H1 (cell line): ENCODE data around the gene NOS1AP. TPM values are rescaled to one million over a fixed set of nuclear protein-coding genes. Genes with fewer than 3 reads are reported as not detected.

ENCODE experiments used
- CTCF ChIA-PET: fragments of 300-600 bp; sonication (Branson Sonifier 250); formaldehyde crosslinking; loops from one replicate; lab custom pipeline; 2021; ENCODE audit not compliant: partially characterized antibody; lab: Charles Lee
- POLR2A ChIA-PET: fragments of 300-600 bp; sonication (Branson Sonifier 250); formaldehyde crosslinking; loops from one replicate; lab custom pipeline; 2021; ENCODE audit warnings: inconsistent platforms; ENCODE audit not compliant: partially characterized antibody; lab: Charles Lee
- DNase-seq, 2 experiments: peaks; one replicate each; pipeline versions ENCODE4 v3.0.0 to v3.0.0-alpha.2; 2010 to 2022; ENCODE audit warnings: low spot score in 2 of 2, low read depth in 1 of 2, mixed read lengths in 1 of 2
- FAIRE-seq: peaks from 2 replicates; lab custom pipeline; 2011; peaks lifted over from hg19 to GRCh38; lab: Jason Lieb, UNC
- H2AFZ ChIP-seq: 2 replicates; pipeline ENCODE4 v1.8.1; 2012; ENCODE audit warnings: low read length, inconsistent platforms
- H2AK5ac ChIP-seq: 2 replicates; pipeline ENCODE4 v1.6.1; 2013; ENCODE audit warnings: low read depth, low read length
- H2BK120ac ChIP-seq: replicated peaks from 2 replicates; pipeline ENCODE3; 2013; ENCODE audit warnings: low read depth, low read length, inconsistent platforms
- H2BK12ac ChIP-seq: 2 replicates; pipeline ENCODE4 v1.6.1; 2013; ENCODE audit warnings: low read depth, low read length
- H2BK15ac ChIP-seq: 2 replicates; pipeline ENCODE4 v1.6.1; 2013; ENCODE audit warnings: low read length
- H2BK20ac ChIP-seq: 2 replicates; pipeline ENCODE4 v1.6.1; 2013; ENCODE audit warnings: low read length
- H2BK5ac ChIP-seq: 2 replicates; pipeline ENCODE4 v1.6.1; 2013; ENCODE audit warnings: low read depth, low read length
- H3K14ac ChIP-seq: 2 replicates; pipeline ENCODE4 v1.6.1; 2013; ENCODE audit warnings: inconsistent platforms; ENCODE audit not compliant: insufficient read length
- H3K18ac ChIP-seq: 2 replicates; pipeline ENCODE4 v1.6.1; 2013; ENCODE audit warnings: low read length; ENCODE audit errors: extremely low read depth
- H3K23ac ChIP-seq: 2 replicates; pipeline ENCODE4 v1.6.1; 2013; ENCODE audit warnings: inconsistent platforms; ENCODE audit not compliant: insufficient read length
- H3K23me2 ChIP-seq: 2 replicates; pipeline ENCODE4 v1.6.1; 2013; ENCODE audit warnings: low read depth, low read length
- H3K27ac ChIP-seq: 2 replicates; pipeline ENCODE4 v1.6.1; 2011; ENCODE audit warnings: low read depth, low read length, inconsistent platforms
- H3K27me3 ChIP-seq, 4 experiments: replicated peaks in 1 of 4; 1 replicate in 1 of 4; 2 replicates in 3 of 4; pipeline versions ENCODE4 v1.6.1 to v1.8.1; 2011 to 2013; ENCODE audit warnings: low read length in 3 of 4, mild to moderate bottlenecking in 3 of 4, inconsistent platforms in 2 of 4, mixed read lengths in 2 of 4, moderate library complexity in 1 of 4; ENCODE audit not compliant: control insufficient read depth in 3 of 4, insufficient read depth in 3 of 4; ENCODE audit errors: extremely low read depth in 1 of 4
- H3K36me3 ChIP-seq, 4 experiments: 2 replicates each; pipeline versions ENCODE4 v1.6.1 to v1.8.1; 2011 to 2013; ENCODE audit warnings: mild to moderate bottlenecking in 4 of 4, low read length in 3 of 4, moderate library complexity in 2 of 4, control low read depth in 1 of 4, inconsistent platforms in 1 of 4; ENCODE audit not compliant: insufficient read depth in 4 of 4, control insufficient read depth in 2 of 4
- H3K4ac ChIP-seq: replicated peaks from 2 replicates; pipeline ENCODE3; 2013; ENCODE audit warnings: low read length, low read depth, mixed read lengths, inconsistent platforms; ENCODE audit not compliant: insufficient read length
- H3K4me1 ChIP-seq, 4 experiments: replicated peaks in 1 of 4; 1 replicate in 1 of 4; 2 replicates in 3 of 4; pipeline versions ENCODE4 v1.6.1 to v1.8.1; 2011 to 2013; ENCODE audit warnings: low read length in 3 of 4, inconsistent platforms in 2 of 4, mixed read lengths in 1 of 4; ENCODE audit not compliant: insufficient read depth in 4 of 4, control insufficient read depth in 3 of 4
- H3K4me2 ChIP-seq, 2 experiments: 2 replicates each; pipeline versions ENCODE4 v1.6.1 to v1.8.1; 2011 to 2013; ENCODE audit warnings: low read depth in 2 of 2, low read length in 2 of 2, control low read depth in 1 of 2, inconsistent platforms in 1 of 2, mild to moderate bottlenecking in 1 of 2; ENCODE audit not compliant: insufficient read depth in 1 of 2
- H3K4me3 ChIP-seq, 4 experiments: fragments of 200-600, 300-600 bp in 1 of 4; sonication (generic), shearing (Covaris generic), sonication (Bioruptor Twin) in 1 of 4; 2 replicates each; pipeline versions ENCODE4 v1.5.1 to v1.8.1; 2011 to 2016; ENCODE audit warnings: low read length in 4 of 4, low read depth in 3 of 4, control low read depth in 2 of 4, inconsistent platforms in 2 of 4, mild to moderate bottlenecking in 2 of 4, mixed read lengths in 1 of 4, moderate library complexity in 1 of 4; ENCODE audit not compliant: insufficient read depth in 2 of 4; ENCODE audit errors: extremely low read depth in 1 of 4
- H3K56ac ChIP-seq: replicated peaks from 2 replicates; pipeline ENCODE3; 2013; ENCODE audit warnings: low read depth, mild to moderate bottlenecking, mixed read lengths, low read length, inconsistent platforms; ENCODE audit not compliant: insufficient read length
- H3K79me1 ChIP-seq: 2 replicates; pipeline ENCODE4 v1.6.1; 2013; ENCODE audit warnings: low read depth, low read length, control low read depth
- H3K79me2 ChIP-seq, 2 experiments: 2 replicates each; pipeline versions ENCODE4 v1.6.1 to v1.8.1; 2012 to 2013; ENCODE audit warnings: low read length in 2 of 2, mild to moderate bottlenecking in 2 of 2, inconsistent platforms in 1 of 2; ENCODE audit not compliant: insufficient read depth in 2 of 2, control insufficient read depth in 1 of 2
- H3K9ac ChIP-seq, 4 experiments: replicated peaks in 1 of 4; 1 replicate in 1 of 4; 2 replicates in 3 of 4; pipeline versions ENCODE4 v1.6.1 to v1.8.1; 2011 to 2013; ENCODE audit warnings: low read depth in 3 of 4, low read length in 3 of 4, control low read depth in 2 of 4, mild to moderate bottlenecking in 2 of 4, moderate library complexity in 2 of 4, inconsistent platforms in 1 of 4; ENCODE audit errors: extremely low read depth in 1 of 4
- H3K9me3 ChIP-seq, 2 experiments: 2 replicates each; pipeline versions ENCODE4 v1.6.1 to v1.8.1; 2012 to 2013; ENCODE audit warnings: mild to moderate bottlenecking in 2 of 2, moderate library complexity in 2 of 2, control low read depth in 1 of 2, inconsistent platforms in 1 of 2, low read depth in 1 of 2, low read length in 1 of 2, mixed read lengths in 1 of 2; ENCODE audit not compliant: insufficient read depth in 2 of 2
- H4K20me1 ChIP-seq, 2 experiments: replicated peaks in 1 of 2; 2 replicates each; pipeline versions ENCODE3 to v1.8.1; 2011 to 2013; ENCODE audit warnings: inconsistent platforms in 2 of 2, low read length in 2 of 2, mild to moderate bottlenecking in 1 of 2; ENCODE audit not compliant: insufficient read depth in 2 of 2, control insufficient read depth in 1 of 2
- H4K5ac ChIP-seq: 2 replicates; pipeline ENCODE4 v1.6.1; 2013; ENCODE audit warnings: low read length, low read depth, mixed read lengths, inconsistent platforms; ENCODE audit not compliant: insufficient read length
- H4K8ac ChIP-seq: 2 replicates; pipeline ENCODE4 v1.8.0; 2013; ENCODE audit warnings: mild to moderate bottlenecking, moderate library complexity, low read length, inconsistent platforms; ENCODE audit not compliant: insufficient read depth; ENCODE audit errors: extremely low read depth
- H4K91ac ChIP-seq: replicated peaks from 2 replicates; pipeline ENCODE3; 2013; ENCODE audit warnings: low read length, mixed read lengths, inconsistent platforms; ENCODE audit not compliant: insufficient read length
- CEBPB ChIP-seq: IDR thresholded peaks from 2 replicates; pipeline ENCODE4 v1.6.1; 2012; ENCODE audit warnings: low read depth, low read length
- CTBP2 ChIP-seq: IDR thresholded peaks from 2 replicates; pipeline ENCODE4 v1.7.0; 2011; ENCODE audit warnings: borderline replicate concordance, mild to moderate bottlenecking, moderate library complexity, mixed read lengths, low read length; ENCODE audit not compliant: insufficient read depth, insufficient read length
- EGR1 ChIP-seq: IDR thresholded peaks from 2 replicates; pipeline ENCODE4 v1.6.1; 2011; ENCODE audit warnings: low read depth, low read length, borderline replicate concordance
- EZH2 ChIP-seq: fragments of 200-600 bp; sonication (generic); IDR thresholded peaks from 2 replicates; pipeline ENCODE4 v1.7.1; 2012; ENCODE audit warnings: low read depth, mild to moderate bottlenecking, moderate library complexity, low read length, inconsistent platforms; ENCODE audit not compliant: severe bottlenecking
- KDM4A ChIP-seq: IDR thresholded peaks from one replicate; pipeline ENCODE4 v1.7.1; 2012; ENCODE audit warnings: low read depth, mild to moderate bottlenecking, moderate library complexity, low read length, inconsistent platforms; ENCODE audit not compliant: severe bottlenecking
- MAFK ChIP-seq: IDR thresholded peaks from 2 replicates; pipeline ENCODE4 v1.6.1; 2012; ENCODE audit warnings: low read depth, mild to moderate bottlenecking, improper control_type of control experiment, low read length
- POLR2AphosphoS5 ChIP-seq: IDR thresholded peaks from 2 replicates; pipeline ENCODE4 v1.6.1; 2011; ENCODE audit warnings: low read depth, low read length
- RBBP5 ChIP-seq: IDR thresholded peaks from 2 replicates; pipeline ENCODE4 v1.7.1; 2012; ENCODE audit warnings: low read depth, mild to moderate bottlenecking, inconsistent platforms, low read length, moderate library complexity, borderline replicate concordance
- SP1 ChIP-seq: IDR thresholded peaks from 2 replicates; pipeline ENCODE4 v1.6.1; 2011; ENCODE audit warnings: low read depth, low read length
- WGBS, 2 experiments: shearing (Covaris generic) in 1 of 2; methylation state at CpG; one replicate each; pipeline versions ENCODE4 v1.1.6 to v1.1.7; 2013 to 2015; ENCODE audit warnings: low lambda C conversion rate in 2 of 2, mixed read lengths in 2 of 2, inconsistent platforms in 1 of 2, low coverage in 1 of 2, missing lambda C conversion rate in 1 of 2; ENCODE audit not compliant: insufficient replicate concordance in 2 of 2, insufficient coverage in 1 of 2, insufficient read length in 1 of 2; ENCODE audit errors: extremely low coverage in 1 of 2, missing lambda C conversion rate in 1 of 2; 5-methylcytosine and 5-hydroxymethylcytosine counted together
- polyA plus RNA-seq, 7 experiments: library from polyadenylated mRNA; depleted of rRNA in 3 of 7; stranded (reverse) in 5 of 7; unstranded in 2 of 7; fragments of >200 nt in 5 of 7; fragments of 200-250 nt in 2 of 7; gene quantifications; 1 replicate in 5 of 7; 2 replicates in 1 of 7; 4 replicates in 1 of 7; pipeline versions ENCODE4 v1.2.1 to v1.2.3, GENCODE V29; 2011 to 2013; ENCODE audit warnings: missing spikeins in 2 of 7, mixed read lengths in 2 of 7
- total RNA-seq: library from RNA; stranded (reverse); fragmentation: NEBNext Ultra II Directional; extraction: Animal tissue kit (Norgen Biotek cat#: 25700); gene quantifications from 2 replicates; pipeline ENCODE4 v1.2.1, GENCODE V29; 2021
- TF ChIP-seq, protein P1 (sequence below): IDR thresholded peaks from 2 replicates; pipeline ENCODE4 v1.6.1; 2011; ENCODE audit warnings: low read length, improper control_type of control experiment

The NOS1AP gene
- total and polyA plus RNA-seq, 2 of the 8 experiments (the other 6 are each of a cell fraction or from before 2014, with no cell fraction given) = 2.4 to 12.1 TPM

DNA sequence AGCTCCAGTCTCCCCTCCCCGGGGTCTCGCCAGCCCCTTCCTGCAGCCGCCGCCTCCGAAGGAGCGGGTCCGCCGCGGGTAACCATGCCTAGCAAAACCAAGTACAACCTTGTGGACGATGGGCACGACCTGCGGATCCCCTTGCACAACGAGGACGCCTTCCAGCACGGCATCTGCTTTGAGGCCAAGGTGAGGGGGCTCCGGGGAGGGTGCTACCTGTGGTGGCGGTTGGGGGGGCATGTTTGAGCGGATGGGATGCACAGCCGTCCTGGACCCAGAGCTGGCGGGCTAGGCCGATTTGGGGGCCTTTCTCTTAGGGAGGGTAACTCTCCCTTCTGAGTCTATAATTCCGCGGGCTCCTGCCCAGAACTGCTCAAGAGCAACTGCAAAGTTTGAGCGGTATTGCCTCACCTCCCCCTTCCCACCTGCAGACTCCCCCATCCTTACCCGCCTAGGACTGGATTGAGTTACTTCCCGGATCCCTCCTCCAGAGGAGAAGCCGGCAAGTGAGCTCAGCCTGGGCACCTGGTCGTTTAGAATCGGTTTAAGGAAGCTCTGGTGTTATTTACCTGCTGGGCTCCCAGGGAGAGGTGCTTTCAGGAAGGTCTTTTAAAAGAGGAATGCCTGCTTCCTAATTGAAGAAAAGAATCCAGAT, 730 bp downstream of the NOS1AP start:
- H4K20me1 ChIP-seq = peaks cover 0 to 2% of the 10 kb centered on the region in 2 experiments
- H3K4me1 ChIP-seq = peaks cover 6 to 33% (median 16%) of the 10 kb centered on the region in 4 experiments; a peak in 6 of 7 replicates
- ChIA-PET POLR2A (interaction anchor here (0.6 to 3.1 kb wide), 28 partner anchors 10 to 787 kb away, joined by 3 to 24 read pairs (median 4); no protein-coding TSS in a partner anchor), CTCF (interaction anchor here (0.6 to 2.2 kb wide), 6 partner anchors 16 to 287 kb away, joined by 3 to 9 read pairs (median 4); no protein-coding TSS in a partner anchor)
- no peaks in the 10 kb centered on the region for H3K27me3 ChIP-seq
- no peak overlapping the region; the same call in 1 of the 2 replicates for H2BK15ac ChIP-seq
- peaks cover 12% of the 10 kb centered on the region for H3K23me2 ChIP-seq
- peak overlapping the region; percentile 72 to 79 (median 76) for H3K4me3 ChIP-seq
- no peak overlapping the region for H2BK120ac ChIP-seq
- no peak overlapping the region for H3K56ac ChIP-seq
- H3K9me3 ChIP-seq = peaks cover 5% of the 10 kb centered on the region in 2 experiments; a peak in 1 of 4 replicates
- H3K79me2 ChIP-seq = peaks cover 0 to 44% of the 10 kb centered on the region in 2 experiments; a peak in 3 of 4 replicates
- peak overlapping the region; percentile 69 to 85 (median 76) for H3K9ac ChIP-seq
- no peak for FAIRE-seq
- H2BK20ac ChIP-seq = no peak overlapping the region
- 3% methylated on average over 28 of the region's 29 CpGs; no CpG with 5 or more reads in 1 of the 2 experiments for WGBS, 2 experiments
- no peak for DNase-seq
- peak overlapping the region; percentile 72 for H4K8ac ChIP-seq
- H2AK5ac ChIP-seq = peak overlapping the region; percentile 78; the same call in 1 of the 2 replicates
- H3K4me2 ChIP-seq = peak overlapping the region; percentile 97 to 98
- no peak overlapping the region for H3K14ac ChIP-seq
- peak overlapping the region; percentile 13 for H4K5ac ChIP-seq
- H4K91ac ChIP-seq = peak overlapping the region; percentile 35
- H2AFZ ChIP-seq = no peak overlapping the region
- peak overlapping the region; percentile 74; the same call in 1 of the 2 replicates for H3K18ac ChIP-seq
- no peak overlapping the region for H3K4ac ChIP-seq
- peaks cover 0 to 10% (median 0%) of the 10 kb centered on the region in 4 experiments; a peak in 2 of 8 replicates for H3K36me3 ChIP-seq
- no peak overlapping the region for H3K27ac ChIP-seq
- no peak overlapping the region for H3K23ac ChIP-seq
- peak overlapping the region; percentile 56 for H2BK12ac ChIP-seq
- H3K79me1 ChIP-seq = no peaks in the 10 kb centered on the region; the same call in 1 of the 2 replicates
- H2BK5ac ChIP-seq = peak overlapping the region; percentile 18; the same call in 1 of the 2 replicates
- TF ChIP-seq POLR2AphosphoS5 (peak; percentile 58; the same call in 1 of the 2 replicates), EZH2 (no peak), RBBP5 (no peak), MAFK (no peak), KDM4A (no peak), CEBPB (peak; percentile 80), CTBP2 (no peak), SP1 (0 out of 2 replicates have a peak, but pooled peaks have one; percentile 17), EGR1 (no peak)
- TF ChIP-seq, protein P1, sequence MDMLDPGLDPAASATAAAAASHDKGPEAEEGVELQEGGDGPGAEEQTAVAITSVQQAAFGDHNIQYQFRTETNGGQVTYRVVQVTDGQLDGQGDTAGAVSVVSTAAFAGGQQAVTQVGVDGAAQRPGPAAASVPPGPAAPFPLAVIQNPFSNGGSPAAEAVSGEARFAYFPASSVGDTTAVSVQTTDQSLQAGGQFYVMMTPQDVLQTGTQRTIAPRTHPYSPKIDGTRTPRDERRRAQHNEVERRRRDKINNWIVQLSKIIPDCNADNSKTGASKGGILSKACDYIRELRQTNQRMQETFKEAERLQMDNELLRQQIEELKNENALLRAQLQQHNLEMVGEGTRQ = no peak
